Measurements from ENCODE around the gene PARP9. TPM values are rescaled to one million over a fixed set of nuclear protein-coding genes. Genes with fewer than 3 reads are reported as not detected.
A peak's percentile ranks its signal among the peaks of the same experiment; 100 is the strongest.

PARP9 gene
- total and polyA plus RNA-seq, 4 donors: 13.5 to 41.9 (median 25.4) TPM

DNA sequence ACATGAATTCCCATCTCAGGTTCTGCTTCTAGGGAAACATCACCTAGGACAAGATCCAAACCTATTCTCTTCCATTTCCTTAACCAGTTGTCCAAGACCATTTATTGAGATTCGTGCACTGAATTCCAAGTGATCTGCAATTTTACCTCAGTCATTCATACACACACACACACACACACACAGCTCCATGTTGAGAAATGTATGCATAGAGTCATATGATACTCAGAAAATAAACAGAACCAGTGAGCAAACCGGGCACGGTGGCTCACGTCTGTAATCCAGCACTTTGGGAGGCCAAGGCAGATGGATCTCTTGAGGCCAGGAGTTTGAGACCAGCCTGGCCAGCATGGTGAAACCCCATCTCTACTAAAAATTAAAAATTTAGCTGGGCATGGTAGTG, 43.2 kb downstream of the PARP9 start:
- H3K4me3 ChIP-seq (ENCODE audit: low read length in 2 of 2): no peak overlapping the region
- ATAC-seq (ENCODE audit: low FRiP score) (no peak), DNase-seq (no peak)
- WGBS, 2 donors: 67 to 83% methylated on average over 4 of the region's 4 CpGs
- H3K4me1 ChIP-seq (ENCODE audit: control insufficient read depth in 1 of 2, insufficient read depth in 2 of 2, low read length in 2 of 2): no peaks in the 10 kb centered on the region
- intact Hi-C loops (cut with DNase I): no loop called here
- H3K9me3 ChIP-seq (ENCODE audit: control insufficient read depth, low read length): no peaks in the 10 kb centered on the region
- H3K27ac ChIP-seq (ENCODE audit: low read depth in 1 of 2, low read length in 2 of 2): no peak overlapping the region
- H3K27me3 ChIP-seq (ENCODE audit: control insufficient read depth in 1 of 2, insufficient read depth in 2 of 2, low read length in 1 of 2): no peaks in the 10 kb centered on the region
- no peaks in the 10 kb centered on the region for H3K36me3 ChIP-seq (ENCODE audit: control insufficient read depth in 1 of 2, insufficient read depth in 2 of 2, low read length in 1 of 2)

DNA sequence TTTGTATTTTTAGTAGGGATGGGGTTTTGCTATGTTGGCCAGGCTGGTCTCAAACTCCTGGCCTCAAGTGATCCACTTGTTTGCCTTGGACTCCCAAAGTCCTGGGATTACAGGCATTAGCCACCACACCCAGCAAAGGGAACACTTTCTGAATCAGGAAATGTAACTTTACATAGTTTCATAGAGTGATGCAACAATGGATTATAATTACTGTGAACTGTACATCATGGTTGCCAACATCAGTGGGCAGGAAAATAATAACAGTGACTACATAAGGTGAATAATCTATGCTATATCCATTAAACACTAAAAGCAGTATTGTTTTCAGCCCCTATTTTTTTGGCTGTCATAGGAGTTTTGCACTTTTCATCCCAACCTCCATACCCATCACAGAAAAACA, 44.4 kb downstream of the PARP9 start:
- intact Hi-C loops (cut with DNase I): no loop called here

DNA sequence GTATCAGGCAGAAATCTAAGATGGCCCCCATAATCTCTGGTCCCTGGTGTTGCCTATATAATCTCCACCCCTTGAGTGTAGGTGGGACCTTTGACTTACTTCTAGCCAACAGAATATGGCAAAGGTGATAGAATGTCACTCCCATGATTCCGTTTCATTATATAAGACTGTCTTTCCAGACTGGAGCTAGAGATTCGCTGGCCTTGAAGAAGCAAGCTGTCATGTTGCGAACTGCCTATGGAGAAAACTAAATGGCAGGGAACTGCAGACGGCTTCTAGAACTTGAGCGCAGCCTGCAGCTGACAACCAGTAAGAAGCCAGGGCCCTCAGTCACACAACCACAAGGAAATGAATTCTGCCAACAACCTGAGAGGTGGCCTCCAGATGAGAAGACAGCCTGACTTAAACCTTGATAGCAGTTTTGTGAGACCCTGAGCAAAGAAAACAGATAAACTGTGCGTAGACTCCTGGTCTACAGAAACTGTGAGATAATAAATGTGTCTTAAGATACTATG, 47.2 kb downstream of the PARP9 start:
- no peak overlapping the region for H3K4me3 ChIP-seq (ENCODE audit: low read length in 2 of 2)
- ATAC-seq (ENCODE audit: low FRiP score): no peak
- H3K27me3 ChIP-seq (ENCODE audit: control insufficient read depth in 1 of 2, insufficient read depth in 2 of 2, low read length in 1 of 2): no peaks in the 10 kb centered on the region
- no peaks in the 10 kb centered on the region for H3K36me3 ChIP-seq (ENCODE audit: control insufficient read depth in 1 of 2, insufficient read depth in 2 of 2, low read length in 1 of 2)
- H3K27ac ChIP-seq (ENCODE audit: low read depth in 1 of 2, low read length in 2 of 2): no peak overlapping the region
- no peaks in the 10 kb centered on the region for H3K9me3 ChIP-seq (ENCODE audit: control insufficient read depth, low read length)
- intact Hi-C loops (cut with DNase I): no loop called here
- WGBS, 2 donors: 90 to 92% methylated on average over 6 of the region's 6 CpGs
- DNase-seq: no peak
- no peaks in the 10 kb centered on the region for H3K4me1 ChIP-seq (ENCODE audit: control insufficient read depth in 1 of 2, insufficient read depth in 2 of 2, low read length in 2 of 2)

More for the DNA sequence above, 44.4 kb downstream of the PARP9 start:
- Histone ChIP-seq H3K4me3 (ENCODE audit: low read length in 2 of 2) (no peak overlapping the region), H3K9me3 (ENCODE audit: control insufficient read depth, low read length) (no peaks in the 10 kb centered on the region), H3K27me3 (ENCODE audit: control insufficient read depth in 1 of 2, insufficient read depth in 2 of 2, low read length in 1 of 2) (no peaks in the 10 kb centered on the region), H3K36me3 (ENCODE audit: control insufficient read depth in 1 of 2, insufficient read depth in 2 of 2, low read length in 1 of 2) (no peaks in the 10 kb centered on the region), H3K4me1 (ENCODE audit: control insufficient read depth in 1 of 2, insufficient read depth in 2 of 2, low read length in 2 of 2) (no peaks in the 10 kb centered on the region), H3K27ac (ENCODE audit: low read depth in 1 of 2, low read length in 2 of 2) (no peak overlapping the region)
- ATAC-seq (ENCODE audit: low FRiP score) (no peak), DNase-seq (no peak)

DNA sequence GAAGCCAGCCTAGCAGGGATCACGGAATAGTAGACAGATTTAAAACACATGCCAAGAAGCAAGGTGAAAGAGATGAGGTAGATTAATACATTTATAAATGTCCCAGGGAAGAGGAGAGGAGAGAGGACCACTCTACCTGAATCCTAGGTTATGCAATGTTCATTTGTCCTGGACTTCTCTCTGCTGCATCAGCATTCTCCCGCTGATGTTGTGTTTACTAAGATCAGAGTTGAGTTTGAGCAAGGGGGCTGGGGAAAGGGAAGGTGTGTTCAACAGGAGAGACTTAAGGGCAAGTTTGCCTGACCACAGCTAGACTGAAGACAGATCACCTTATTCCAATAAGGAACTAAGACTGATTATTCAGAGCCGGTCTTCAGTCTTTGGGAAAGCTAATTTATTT, 48.2 kb downstream of the PARP9 start:
- H3K9me3 ChIP-seq (ENCODE audit: control insufficient read depth, low read length): no peaks in the 10 kb centered on the region
- DNase-seq (no peak), ATAC-seq (ENCODE audit: low FRiP score) (no peak)
- no peaks in the 10 kb centered on the region for H3K4me1 ChIP-seq (ENCODE audit: control insufficient read depth in 1 of 2, insufficient read depth in 2 of 2, low read length in 2 of 2)
- H3K36me3 ChIP-seq (ENCODE audit: control insufficient read depth in 1 of 2, insufficient read depth in 2 of 2, low read length in 1 of 2): no peaks in the 10 kb centered on the region
- H3K27ac ChIP-seq (ENCODE audit: low read depth in 1 of 2, low read length in 2 of 2): no peak overlapping the region
- no peak overlapping the region for H3K4me3 ChIP-seq (ENCODE audit: low read length in 2 of 2)
- intact Hi-C loops (cut with DNase I): no loop called here
- H3K27me3 ChIP-seq (ENCODE audit: control insufficient read depth in 1 of 2, insufficient read depth in 2 of 2, low read length in 1 of 2): no peaks in the 10 kb centered on the region
- 94 to 97% methylated on average over 3 of the region's 3 CpGs for WGBS, 2 donors

DNA sequence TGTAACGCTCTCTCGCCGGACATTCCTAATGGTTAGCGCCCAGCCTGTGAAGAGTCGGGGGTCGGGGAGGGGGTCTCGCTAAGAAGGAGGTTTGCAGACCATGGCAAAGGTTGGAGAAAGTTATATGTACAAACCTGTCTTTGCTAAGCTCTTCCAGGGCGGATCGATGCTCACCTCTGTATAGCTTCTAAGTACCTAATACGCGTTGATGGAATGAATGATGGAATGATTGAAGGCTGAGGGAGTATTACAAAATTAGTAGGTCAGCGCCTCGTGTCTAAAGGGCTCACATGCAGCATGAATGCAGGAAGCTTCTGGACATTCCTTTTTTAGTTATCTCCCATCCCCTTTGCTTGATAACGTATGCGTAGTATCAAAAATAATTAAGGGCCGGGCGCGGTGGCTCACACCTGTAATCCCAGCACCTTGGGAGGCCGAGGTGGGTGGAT, 49.1 kb downstream of the PARP9 start:
- intact Hi-C loops (cut with DNase I): no loop called here
- WGBS, 2 donors: 37 to 38% methylated on average over 19 of the region's 19 CpGs
- H3K27me3 ChIP-seq (ENCODE audit: control insufficient read depth in 1 of 2, insufficient read depth in 2 of 2, low read length in 1 of 2): no peaks in the 10 kb centered on the region

DNA sequence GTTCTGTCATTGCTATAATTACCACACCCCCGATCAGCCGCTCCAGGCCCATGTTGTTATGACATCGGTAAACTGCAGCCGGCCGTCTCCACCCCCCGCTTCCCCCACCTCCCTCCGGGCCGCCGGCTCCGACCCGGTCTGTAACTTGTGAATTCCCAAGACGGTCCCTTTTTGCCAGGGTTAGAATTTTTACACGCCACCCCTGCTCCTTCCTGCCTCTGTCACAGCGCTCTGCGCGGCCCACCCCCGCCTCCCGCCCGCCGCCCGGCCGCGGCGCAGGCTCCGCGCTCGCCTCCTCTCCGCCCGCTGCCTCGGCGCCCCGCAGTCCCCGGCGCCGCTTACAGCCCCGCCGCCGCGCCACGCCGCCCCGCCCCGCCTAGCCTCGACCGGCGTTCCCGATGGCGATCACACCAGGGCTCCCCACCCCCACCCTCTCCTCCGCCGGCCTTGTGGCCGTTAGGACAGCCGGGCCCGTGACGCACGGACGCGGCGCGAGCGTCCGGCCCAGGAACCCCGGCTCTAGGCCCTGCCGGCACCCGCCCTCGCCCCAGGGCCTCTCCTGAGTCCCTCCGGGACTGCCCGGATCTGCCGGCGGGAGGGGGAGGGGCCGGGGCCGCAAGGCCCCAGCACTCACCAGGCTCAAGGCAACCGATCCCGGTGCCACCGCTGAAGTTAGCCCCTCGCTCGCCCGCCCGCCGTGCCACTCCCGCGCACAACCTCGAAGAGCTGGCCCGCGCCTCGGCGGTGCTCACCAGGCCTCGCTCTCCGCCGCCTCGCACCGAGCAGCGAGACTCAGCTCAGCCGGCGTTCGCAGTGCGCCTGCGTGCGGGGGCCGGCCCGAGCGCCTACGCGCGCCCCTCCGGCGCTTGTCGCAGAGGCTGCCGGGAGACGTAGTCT, 49.7 kb downstream of the PARP9 start, which contains the start of gene KPNA1:
KPNA1 (minus strand) TSS at position 817 of the 897 bp plus-strand sequence. CDS start 18,374 bp downstream, outside the sequence.
- Histone ChIP-seq H3K27me3 (ENCODE audit: control insufficient read depth in 1 of 2, insufficient read depth in 2 of 2, low read length in 1 of 2) (no peaks in the 10 kb centered on the region), H3K4me3 (ENCODE audit: low read length in 2 of 2) (peak within 1 kb of the TSS; percentile 55 to 81), H3K4me1 (ENCODE audit: control insufficient read depth in 1 of 2, insufficient read depth in 2 of 2, low read length in 2 of 2) (no peaks in the 10 kb centered on the region), H3K27ac (ENCODE audit: low read depth in 1 of 2, low read length in 2 of 2) (peak within 1 kb of the TSS; percentile 28 to 83), H3K9me3 (ENCODE audit: control insufficient read depth, low read length) (no peaks in the 10 kb centered on the region), H3K36me3 (ENCODE audit: control insufficient read depth in 1 of 2, insufficient read depth in 2 of 2, low read length in 1 of 2) (no peaks in the 10 kb centered on the region)
- ATAC-seq (ENCODE audit: low FRiP score) (peak; percentile 98), DNase-seq (peak; percentile 92 to 95)
- intact Hi-C loops (cut with DNase I): loop anchor here in 1 of 2 donors (1.0 kb wide), 1 partner anchor 98 kb away; the partner anchor contains the start of gene WDR5B
- WGBS, 2 donors: 0% methylated on average over 104 to 109 of the region's 109 CpGs

More for the DNA sequence above, 49.1 kb downstream of the PARP9 start:
- Histone ChIP-seq H3K4me3 (ENCODE audit: low read length in 2 of 2) (peak overlapping the region in 1 of 2 donors; percentile 81), H3K36me3 (ENCODE audit: control insufficient read depth in 1 of 2, insufficient read depth in 2 of 2, low read length in 1 of 2) (no peaks in the 10 kb centered on the region), H3K4me1 (ENCODE audit: control insufficient read depth in 1 of 2, insufficient read depth in 2 of 2, low read length in 2 of 2) (no peaks in the 10 kb centered on the region), H3K9me3 (ENCODE audit: control insufficient read depth, low read length) (no peaks in the 10 kb centered on the region), H3K27ac (ENCODE audit: low read depth in 1 of 2, low read length in 2 of 2) (no peak overlapping the region)
- DNase-seq (no peak), ATAC-seq (ENCODE audit: low FRiP score) (no peak)

DNA sequence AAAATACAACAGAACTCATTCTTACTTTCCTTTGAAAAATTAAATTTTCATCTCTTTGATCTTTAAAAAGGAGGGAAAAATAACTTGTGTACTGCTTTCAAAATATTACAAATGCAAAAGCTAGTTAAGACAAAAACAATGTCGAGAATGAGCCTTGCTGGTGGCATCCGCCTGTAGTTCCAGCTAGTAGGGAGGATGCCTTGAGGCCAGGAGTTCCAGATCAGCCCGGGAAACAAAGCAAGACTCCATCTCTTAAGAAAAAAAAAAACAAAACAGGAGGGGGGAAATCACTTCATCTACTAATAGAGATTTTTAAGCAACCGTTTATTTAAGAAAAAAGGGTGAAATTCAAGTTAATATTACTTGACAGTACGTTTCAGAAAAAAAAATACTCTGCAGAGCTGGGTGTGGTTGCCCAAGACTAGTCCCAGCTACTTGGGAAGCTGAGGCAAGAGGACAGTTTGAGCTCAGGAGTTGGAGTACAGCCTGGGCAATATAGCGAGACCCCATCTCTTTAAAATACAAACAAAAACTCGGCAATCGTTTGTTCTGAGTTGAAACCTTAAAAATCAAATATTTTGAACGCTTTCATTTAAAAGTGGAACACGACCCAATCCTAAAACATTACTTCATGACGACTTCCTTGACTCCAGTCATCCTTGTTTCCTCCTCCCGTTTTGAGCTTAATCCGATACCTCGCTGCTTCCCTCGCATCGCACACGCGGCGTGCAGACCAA, 50.5 kb downstream of the PARP9 start:
- WGBS, 2 donors: 7 to 8% methylated on average over 19 of the region's 19 CpGs
- intact Hi-C loops (cut with DNase I): loop anchor here in 1 of 2 donors (1.0 to 2.0 kb wide), 2 partner anchors 97 to 167 kb away; partner anchors contain the start of genes PARP14 and WDR5B
- no peak for ATAC-seq (ENCODE audit: low FRiP score)

DNA sequence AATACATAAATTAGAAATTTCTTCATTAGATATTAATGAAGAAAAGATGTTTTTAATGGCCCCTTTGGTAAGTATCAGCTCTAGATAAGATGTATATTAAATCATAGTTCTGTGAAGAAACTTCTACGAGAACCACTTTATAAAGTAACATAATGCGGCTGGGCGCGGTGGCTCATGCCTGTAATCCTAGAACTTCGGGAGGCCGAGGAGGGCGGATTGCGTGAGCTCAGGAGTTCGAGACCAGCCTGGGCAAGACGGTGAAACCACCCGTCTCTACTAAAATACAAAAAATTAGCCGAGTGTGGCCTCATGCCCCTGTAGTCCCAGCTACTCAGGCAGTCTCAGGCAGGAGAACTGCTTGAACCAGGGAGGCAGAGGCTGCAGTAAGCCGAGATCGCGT, 51.8 kb downstream of the PARP9 start:
- intact Hi-C loops (cut with DNase I): loop anchor here in 1 of 2 donors (2.0 kb wide), 1 partner anchor 169 kb away; the partner anchor contains the start of gene PARP14
- Histone ChIP-seq H3K9me3 (ENCODE audit: control insufficient read depth, low read length) (no peaks in the 10 kb centered on the region), H3K4me3 (ENCODE audit: low read length in 2 of 2) (no peak overlapping the region), H3K27ac (ENCODE audit: low read depth in 1 of 2, low read length in 2 of 2) (no peak overlapping the region), H3K27me3 (ENCODE audit: control insufficient read depth in 1 of 2, insufficient read depth in 2 of 2, low read length in 1 of 2) (no peaks in the 10 kb centered on the region), H3K36me3 (ENCODE audit: control insufficient read depth in 1 of 2, insufficient read depth in 2 of 2, low read length in 1 of 2) (no peaks in the 10 kb centered on the region), H3K4me1 (ENCODE audit: control insufficient read depth in 1 of 2, insufficient read depth in 2 of 2, low read length in 2 of 2) (peaks cover 0 to 5% of the 10 kb centered on the region in 2 donors)
- 82 to 87% methylated on average over 15 of the region's 15 CpGs for WGBS, 2 donors
- DNase-seq: no peak
- ATAC-seq (ENCODE audit: low FRiP score): no peak

More for the DNA sequence above, 50.5 kb downstream of the PARP9 start:
- no peak for DNase-seq
- Histone ChIP-seq H3K4me3 (ENCODE audit: low read length in 2 of 2) (peak overlapping the region; percentile 55 to 81), H3K27ac (ENCODE audit: low read depth in 1 of 2, low read length in 2 of 2) (peak overlapping the region in 1 of 2 donors; percentile 57), H3K9me3 (ENCODE audit: control insufficient read depth, low read length) (no peaks in the 10 kb centered on the region), H3K27me3 (ENCODE audit: control insufficient read depth in 1 of 2, insufficient read depth in 2 of 2, low read length in 1 of 2) (no peaks in the 10 kb centered on the region), H3K4me1 (ENCODE audit: control insufficient read depth in 1 of 2, insufficient read depth in 2 of 2, low read length in 2 of 2) (peaks cover 0 to 1% of the 10 kb centered on the region in 2 donors), H3K36me3 (ENCODE audit: control insufficient read depth in 1 of 2, insufficient read depth in 2 of 2, low read length in 1 of 2) (no peaks in the 10 kb centered on the region)
